Calu3 (cell line): Measurements from ENCODE around the gene PCYT1A. TPM values are rescaled to one million over a fixed set of nuclear protein-coding genes. Genes with fewer than 3 reads are reported as not detected.

Experiments used
- BruUV-seq: library from RNA; stranded (reverse); fragments of 400-500 nt; replicated peaks from 2 replicates; lab custom pipeline; 2021; lab: Mats Ljungman, UMichigan
- CTCF ChIA-PET: fragments of 300-600 bp; sonication (Branson Sonifier 250); formaldehyde crosslinking; loops from one replicate; lab custom pipeline; 2022; ENCODE audit warnings: antibody characterized with exemption; lab: Charles Lee
- DNase-seq: peaks from one replicate; pipeline ENCODE4 v3.0.0; 2022
- H3K27ac Mint-ChIP-seq: one replicate; pipeline ENCODE4 v1.8.0; 2022; ENCODE audit warnings: mixed read lengths; ENCODE audit not compliant: unreplicated experiment
- H3K27me3 Mint-ChIP-seq: one replicate; pipeline ENCODE4 v1.8.0; 2022; ENCODE audit warnings: mixed read lengths; ENCODE audit not compliant: unreplicated experiment
- H3K36me3 Mint-ChIP-seq: one replicate; pipeline ENCODE4 v1.8.0; 2022; ENCODE audit warnings: mild to moderate bottlenecking, moderate library complexity, mixed read lengths; ENCODE audit not compliant: insufficient read depth, unreplicated experiment
- H3K4me1 Mint-ChIP-seq: one replicate; pipeline ENCODE4 v1.8.0; 2022; ENCODE audit warnings: mild to moderate bottlenecking, low read depth, mixed read lengths; ENCODE audit not compliant: unreplicated experiment
- H3K4me3 Mint-ChIP-seq: one replicate; pipeline ENCODE4 v1.8.0; 2022; ENCODE audit warnings: mild to moderate bottlenecking, low read depth, moderate library complexity, mixed read lengths; ENCODE audit not compliant: unreplicated experiment
- H3K9me3 Mint-ChIP-seq: one replicate; pipeline ENCODE4 v1.8.0; 2022; ENCODE audit warnings: low read depth, mixed read lengths; ENCODE audit not compliant: unreplicated experiment
- intact Hi-C: fragments of 100-400 bp; cut with micrococcal nuclease; formaldehyde crosslinking; loops from one replicate; pipeline ENCODE4 v1.10.0; 2022; ENCODE audit not compliant: unreplicated experiment
- total RNA-seq: library from RNA; stranded (reverse); gene quantifications from 2 replicates; pipeline ENCODE4 v1.2.3, GENCODE V29; 2022
- TF ChIP-seq, protein P1 (sequence below): fragments of 200-600 bp; IDR thresholded peaks from one replicate; pipeline ENCODE4 v1.8.0; 2022; ENCODE audit warnings: antibody characterized with exemption; ENCODE audit not compliant: unreplicated experiment

The PCYT1A gene
- total RNA-seq, 1 experiment from 2014 or later: 47.0 TPM

DNA sequence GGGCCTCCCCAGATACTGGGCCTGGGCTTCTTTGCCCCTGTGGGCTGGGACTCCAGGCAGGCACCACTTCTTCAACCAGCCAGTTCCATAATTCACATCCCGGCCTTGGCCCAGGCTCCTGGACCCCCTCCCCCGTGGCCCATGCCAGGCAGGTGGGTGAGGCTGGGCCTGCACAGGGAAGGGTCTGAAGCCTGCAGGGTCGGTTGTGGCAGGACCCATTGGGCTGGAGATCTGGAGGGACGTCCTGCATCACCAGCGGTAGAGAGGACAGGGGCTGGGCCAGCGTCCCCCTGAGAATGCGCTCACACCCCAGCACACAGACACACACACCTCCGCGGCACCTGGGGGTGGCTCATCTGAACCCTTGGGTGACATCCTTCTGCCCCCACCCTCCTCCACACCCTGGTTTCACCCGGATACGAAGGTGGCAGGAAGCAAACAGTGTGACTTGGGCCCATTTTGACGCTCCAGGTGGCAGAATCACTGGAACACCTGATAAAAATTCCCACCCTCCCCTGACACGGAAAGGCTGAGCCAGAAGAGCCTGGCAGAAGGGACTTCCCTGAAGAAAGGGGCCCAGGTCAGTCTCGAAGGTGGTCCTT, 91.8 kb downstream of the PCYT1A start:
- TF ChIP-seq, protein P1, sequence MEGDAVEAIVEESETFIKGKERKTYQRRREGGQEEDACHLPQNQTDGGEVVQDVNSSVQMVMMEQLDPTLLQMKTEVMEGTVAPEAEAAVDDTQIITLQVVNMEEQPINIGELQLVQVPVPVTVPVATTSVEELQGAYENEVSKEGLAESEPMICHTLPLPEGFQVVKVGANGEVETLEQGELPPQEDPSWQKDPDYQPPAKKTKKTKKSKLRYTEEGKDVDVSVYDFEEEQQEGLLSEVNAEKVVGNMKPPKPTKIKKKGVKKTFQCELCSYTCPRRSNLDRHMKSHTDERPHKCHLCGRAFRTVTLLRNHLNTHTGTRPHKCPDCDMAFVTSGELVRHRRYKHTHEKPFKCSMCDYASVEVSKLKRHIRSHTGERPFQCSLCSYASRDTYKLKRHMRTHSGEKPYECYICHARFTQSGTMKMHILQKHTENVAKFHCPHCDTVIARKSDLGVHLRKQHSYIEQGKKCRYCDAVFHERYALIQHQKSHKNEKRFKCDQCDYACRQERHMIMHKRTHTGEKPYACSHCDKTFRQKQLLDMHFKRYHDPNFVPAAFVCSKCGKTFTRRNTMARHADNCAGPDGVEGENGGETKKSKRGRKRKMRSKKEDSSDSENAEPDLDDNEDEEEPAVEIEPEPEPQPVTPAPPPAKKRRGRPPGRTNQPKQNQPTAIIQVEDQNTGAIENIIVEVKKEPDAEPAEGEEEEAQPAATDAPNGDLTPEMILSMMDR: no peak
- intact Hi-C loops: loop anchor here (2.0 kb wide), 3 partner anchors 123 to 175 kb away; no protein-coding TSS in a partner anchor
- BruUV-seq: no TSS peak
- DNase-seq: no peak
- Mint-ChIP-seq H3K4me1 (no peaks in the 10 kb centered on the region), H3K27ac (no peak overlapping the region), H3K4me3 (no peak overlapping the region), H3K27me3 (no peaks in the 10 kb centered on the region), H3K9me3 (no peaks in the 10 kb centered on the region), H3K36me3 (no peaks in the 10 kb centered on the region)
- CTCF ChIA-PET: interaction anchor here (1.5 kb wide), 1 partner anchor 122 kb away, joined by 6 read pairs; no protein-coding TSS in a partner anchor

DNA sequence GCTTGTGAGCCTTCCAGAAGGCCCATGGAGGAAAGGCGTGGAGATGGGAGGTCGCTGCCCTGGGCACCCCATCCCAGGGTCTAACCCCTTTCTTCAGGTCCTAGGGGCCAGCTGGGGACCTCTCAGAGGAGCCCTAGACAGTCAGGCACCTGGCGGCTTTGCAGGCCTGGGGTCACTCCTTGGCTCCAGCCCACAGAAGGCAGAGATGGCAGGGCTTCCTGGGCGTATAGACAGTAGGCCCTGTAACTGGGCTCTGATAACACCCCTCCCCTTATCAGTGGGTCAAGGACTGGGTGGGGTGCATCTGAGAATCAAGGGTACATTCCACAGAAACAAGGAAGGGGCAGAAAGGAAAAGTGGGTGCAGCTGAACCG, 93.0 kb downstream of the PCYT1A start:
- H3K27ac Mint-ChIP-seq: no peak overlapping the region
- TF ChIP-seq, protein P1: no peak
- intact Hi-C loops: loop anchor here (2.0 kb wide), 1 partner anchor 174 kb away; no protein-coding TSS in a partner anchor
- no peaks in the 10 kb centered on the region for H3K4me1 Mint-ChIP-seq
- H3K4me3 Mint-ChIP-seq: no peak overlapping the region
- H3K27me3 Mint-ChIP-seq: no peaks in the 10 kb centered on the region
- no peaks in the 10 kb centered on the region for H3K36me3 Mint-ChIP-seq
- no peak for DNase-seq
- BruUV-seq: no TSS peak
- no peaks in the 10 kb centered on the region for H3K9me3 Mint-ChIP-seq
- CTCF ChIA-PET: interaction anchor here (1.1 kb wide), 1 partner anchor 122 kb away, joined by 3 read pairs; no protein-coding TSS in a partner anchor

DNA sequence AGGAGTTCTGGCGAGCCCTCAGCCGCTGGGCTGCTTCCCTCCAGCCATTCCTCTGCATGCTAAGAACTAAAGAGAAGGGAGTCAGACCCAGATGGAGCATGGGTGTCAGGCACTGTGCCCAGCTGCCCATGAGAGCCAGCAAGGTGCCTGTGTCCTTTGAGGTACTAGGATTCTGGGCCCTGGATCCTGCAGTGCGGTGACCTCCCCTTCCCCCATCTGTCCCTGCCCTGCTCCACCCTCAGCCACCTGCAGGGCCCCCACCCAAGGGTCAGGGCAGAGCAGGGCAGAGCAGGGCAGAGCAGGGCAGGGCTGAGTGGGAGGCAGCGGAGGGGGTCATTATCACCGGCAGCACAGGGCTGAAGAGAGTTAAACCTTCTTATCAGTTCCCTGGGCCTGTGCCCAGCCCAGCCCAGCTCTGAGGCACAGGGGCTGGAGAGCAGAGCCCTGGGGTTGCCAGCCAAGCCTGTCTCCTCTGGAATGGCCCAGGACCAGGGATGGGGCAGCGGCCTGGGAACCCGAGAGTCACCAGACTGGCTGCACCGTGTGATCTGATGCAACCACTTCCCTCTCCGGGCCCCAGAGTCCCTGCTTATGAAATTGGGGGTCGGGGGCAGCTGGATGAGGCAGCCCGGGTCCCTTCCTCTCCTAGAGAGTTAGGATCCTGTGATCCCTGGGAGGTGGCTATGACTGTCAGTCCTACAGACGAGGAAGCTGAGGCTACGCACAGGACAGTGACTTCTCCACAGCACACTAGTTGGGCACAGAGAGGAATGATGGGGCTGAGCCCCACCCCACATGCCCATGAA, 93.6 kb downstream of the PCYT1A start:
- BruUV-seq: no TSS peak
- no peaks in the 10 kb centered on the region for H3K27me3 Mint-ChIP-seq
- no peak overlapping the region for H3K27ac Mint-ChIP-seq
- H3K36me3 Mint-ChIP-seq: no peaks in the 10 kb centered on the region
- CTCF ChIA-PET: interaction anchor here (1.1 kb wide), 1 partner anchor 121 kb away, joined by 3 read pairs; no protein-coding TSS in a partner anchor
- intact Hi-C loops: loop anchor here (2.0 kb wide), 1 partner anchor 173 kb away; no protein-coding TSS in a partner anchor
- no peak for DNase-seq
- TF ChIP-seq, protein P1: no peak
- H3K9me3 Mint-ChIP-seq: no peaks in the 10 kb centered on the region
- H3K4me3 Mint-ChIP-seq: no peak overlapping the region
- no peaks in the 10 kb centered on the region for H3K4me1 Mint-ChIP-seq

DNA sequence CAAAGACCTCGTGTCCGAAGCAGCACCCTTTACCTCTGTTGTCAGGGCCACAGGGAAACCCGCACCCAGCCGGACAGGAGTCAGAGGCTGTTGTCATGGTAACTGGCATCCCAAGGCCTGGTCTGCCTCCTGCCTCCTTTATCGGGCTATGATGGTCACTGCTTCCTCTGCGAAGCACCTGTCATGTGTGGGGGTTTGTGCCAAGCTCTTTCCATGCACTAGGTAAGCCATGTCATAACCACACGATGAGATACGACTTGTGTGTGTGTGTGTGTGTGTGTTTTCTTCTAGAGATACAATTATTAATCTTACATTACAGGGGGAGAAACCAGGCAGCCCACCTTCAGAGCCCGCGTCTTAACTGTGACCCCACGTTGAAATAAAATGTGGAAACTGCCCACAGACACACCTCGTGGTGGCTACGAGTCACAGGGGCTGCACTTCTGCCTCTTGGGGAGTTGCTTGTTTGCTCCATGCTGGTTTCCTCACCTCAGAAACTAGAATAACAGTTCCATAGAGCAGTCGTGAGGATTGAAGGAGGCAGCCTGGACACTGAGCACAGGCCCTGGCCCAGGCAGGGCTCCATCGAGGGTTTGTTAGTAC, 94.3 kb downstream of the PCYT1A start:
- no TSS peak for BruUV-seq
- Mint-ChIP-seq H3K9me3 (no peaks in the 10 kb centered on the region), H3K27me3 (no peaks in the 10 kb centered on the region), H3K4me1 (no peaks in the 10 kb centered on the region), H3K36me3 (no peaks in the 10 kb centered on the region), H3K27ac (no peak overlapping the region), H3K4me3 (no peak overlapping the region)
- CTCF ChIA-PET: interaction anchor here (1.1 kb wide), 1 partner anchor 120 kb away, joined by 3 read pairs; no protein-coding TSS in a partner anchor
- intact Hi-C loops: no loop called here
- TF ChIP-seq, protein P1: no peak
- DNase-seq: no peak
